ENCODE measurements around the gene KIF18B. TPM values are rescaled to one million over a fixed set of nuclear protein-coding genes. Genes with fewer than 3 reads are reported as not detected.

The KIF18B gene
- total and polyA plus RNA-seq, 2 donors from 2014 or later = 0.44 TPM; not detected in 1

DNA sequence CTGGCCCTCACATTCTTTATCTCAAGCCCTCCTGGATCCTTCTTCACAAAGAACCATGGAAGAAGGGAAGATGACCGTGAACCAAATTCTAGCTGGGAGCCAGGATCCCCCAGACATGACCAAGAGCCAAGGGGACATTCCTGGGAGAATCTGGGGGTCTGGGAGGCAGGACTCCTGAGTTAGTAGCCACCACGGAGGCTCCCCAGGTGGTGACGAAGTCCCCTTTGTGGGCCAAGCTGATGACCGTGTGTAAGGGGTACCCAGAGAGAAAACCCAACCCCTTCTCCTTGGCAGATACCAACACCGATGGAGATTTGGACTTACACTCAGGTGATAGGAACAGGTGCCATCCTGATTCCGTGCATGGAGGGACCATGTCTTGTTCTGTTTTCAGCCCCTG is 25.4 kb downstream of the KIF18B start:
- H3K4me3 ChIP-seq (ENCODE audit: low read length in 3 of 3) = no peak overlapping the region
- FAIRE-seq (no peak), DNase-seq (peak in 1 of 5 donors; percentile 28)
- intact Hi-C loops (cut with DNase I) = loop anchor here (10.0 kb wide), 1 partner anchor 193 kb away; no protein-coding TSS in a partner anchor
- no peak overlapping the region for H3K27ac ChIP-seq (ENCODE audit: low read depth in 2 of 2, low read length in 2 of 2)
- TF ChIP-seq, protein P1, sequence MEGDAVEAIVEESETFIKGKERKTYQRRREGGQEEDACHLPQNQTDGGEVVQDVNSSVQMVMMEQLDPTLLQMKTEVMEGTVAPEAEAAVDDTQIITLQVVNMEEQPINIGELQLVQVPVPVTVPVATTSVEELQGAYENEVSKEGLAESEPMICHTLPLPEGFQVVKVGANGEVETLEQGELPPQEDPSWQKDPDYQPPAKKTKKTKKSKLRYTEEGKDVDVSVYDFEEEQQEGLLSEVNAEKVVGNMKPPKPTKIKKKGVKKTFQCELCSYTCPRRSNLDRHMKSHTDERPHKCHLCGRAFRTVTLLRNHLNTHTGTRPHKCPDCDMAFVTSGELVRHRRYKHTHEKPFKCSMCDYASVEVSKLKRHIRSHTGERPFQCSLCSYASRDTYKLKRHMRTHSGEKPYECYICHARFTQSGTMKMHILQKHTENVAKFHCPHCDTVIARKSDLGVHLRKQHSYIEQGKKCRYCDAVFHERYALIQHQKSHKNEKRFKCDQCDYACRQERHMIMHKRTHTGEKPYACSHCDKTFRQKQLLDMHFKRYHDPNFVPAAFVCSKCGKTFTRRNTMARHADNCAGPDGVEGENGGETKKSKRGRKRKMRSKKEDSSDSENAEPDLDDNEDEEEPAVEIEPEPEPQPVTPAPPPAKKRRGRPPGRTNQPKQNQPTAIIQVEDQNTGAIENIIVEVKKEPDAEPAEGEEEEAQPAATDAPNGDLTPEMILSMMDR (IDR thresholded peaks at IDR 0.05; ENCODE audit: borderline replicate concordance, extremely low read depth, insufficient read depth) = no peak
- no peaks in the 10 kb centered on the region for H3K36me3 ChIP-seq (ENCODE audit: control insufficient read depth in 2 of 3, insufficient read depth in 3 of 3, low read length in 3 of 3)
- no peaks in the 10 kb centered on the region for H3K9me3 ChIP-seq (ENCODE audit: control insufficient read depth in 2 of 3, insufficient read depth in 1 of 3, low read length in 3 of 3)
- no peaks in the 10 kb centered on the region for H3K27me3 ChIP-seq (ENCODE audit: control insufficient read depth, insufficient read depth, low read length)
- no peaks in the 10 kb centered on the region for H3K4me1 ChIP-seq (ENCODE audit: control insufficient read depth in 2 of 3, insufficient read depth in 2 of 3, low read depth in 1 of 3, low read length in 3 of 3)
- no peak overlapping the region for H3K9ac ChIP-seq (ENCODE audit: low read length in 3 of 3)

DNA sequence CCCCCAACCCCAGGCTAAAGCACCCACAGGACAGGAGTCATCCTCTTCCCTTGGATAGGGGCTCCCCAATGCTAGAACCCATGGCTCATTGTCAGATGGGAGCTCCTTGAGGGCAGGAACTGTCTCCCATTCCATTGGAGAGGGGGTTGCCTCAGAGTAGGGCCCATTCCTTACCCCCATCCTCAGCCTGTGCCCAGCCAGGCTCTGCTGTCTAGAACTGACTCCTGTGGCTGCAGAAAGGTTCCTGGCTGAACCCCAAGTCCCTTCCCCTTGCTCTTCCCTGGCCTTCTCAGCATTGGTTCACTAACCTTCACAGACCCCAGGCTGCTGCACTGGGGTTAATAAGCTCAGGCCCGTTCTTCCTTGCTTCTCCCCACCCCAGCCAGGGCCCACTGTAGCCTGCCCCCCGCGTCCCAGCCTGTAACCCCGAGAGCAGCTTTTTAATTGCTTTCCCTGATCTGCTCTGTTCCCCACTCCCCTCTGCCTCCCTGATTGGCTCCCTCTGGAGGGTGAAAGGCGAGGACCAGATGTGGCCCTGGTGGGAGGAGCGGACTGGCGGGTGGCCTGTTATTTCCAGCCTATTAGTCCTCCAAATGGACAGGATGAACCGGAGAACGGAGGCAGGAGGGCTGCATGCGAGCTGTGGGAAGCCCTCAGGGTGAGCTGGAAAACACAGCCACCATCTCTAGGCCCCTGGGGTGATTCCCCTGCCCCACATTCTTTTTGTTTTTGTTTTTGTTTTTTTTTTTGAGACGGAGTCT is 26.3 kb downstream of the KIF18B start:
- DNase-seq = peak; percentile 21 to 64 (median 52)
- intact Hi-C loops (cut with DNase I) = loop anchor here (10.0 kb wide), 1 partner anchor 193 kb away; no protein-coding TSS in a partner anchor
- Histone ChIP-seq H3K9me3 (ENCODE audit: control insufficient read depth in 2 of 3, insufficient read depth in 1 of 3, low read length in 3 of 3) (no peaks in the 10 kb centered on the region), H3K36me3 (ENCODE audit: control insufficient read depth in 2 of 3, insufficient read depth in 3 of 3, low read length in 3 of 3) (no peaks in the 10 kb centered on the region), H3K27me3 (ENCODE audit: control insufficient read depth, insufficient read depth, low read length) (no peaks in the 10 kb centered on the region), H3K27ac (ENCODE audit: low read depth in 2 of 2, low read length in 2 of 2) (no peak overlapping the region), H3K9ac (ENCODE audit: low read length in 3 of 3) (no peak overlapping the region), H3K4me1 (ENCODE audit: control insufficient read depth in 2 of 3, insufficient read depth in 2 of 3, low read depth in 1 of 3, low read length in 3 of 3) (no peaks in the 10 kb centered on the region), H3K4me3 (ENCODE audit: low read length in 3 of 3) (no peak overlapping the region)
- no peak for FAIRE-seq
- TF ChIP-seq, protein P1 (IDR thresholded peaks at IDR 0.05; ENCODE audit: borderline replicate concordance, extremely low read depth, insufficient read depth) = no peak

DNA sequence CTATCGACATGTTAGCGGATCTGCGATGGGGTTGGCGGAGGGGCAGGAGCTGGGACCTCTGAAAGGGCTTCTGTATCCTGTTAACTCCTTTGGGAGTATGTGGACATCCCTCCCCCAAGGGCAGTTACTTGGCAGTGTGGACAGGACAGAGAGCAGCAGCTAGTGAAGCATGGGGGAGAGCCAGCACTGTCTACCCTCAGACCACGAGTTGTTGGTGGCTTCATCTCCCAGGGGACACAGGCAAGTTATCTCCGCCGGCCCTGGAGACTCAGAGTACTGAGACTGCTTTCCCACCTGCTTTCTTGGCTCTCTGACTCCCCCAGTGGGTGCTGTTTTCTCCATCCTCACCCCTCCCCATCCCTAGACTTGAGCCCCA is 27.0 kb downstream of the KIF18B start:
- H3K4me1 ChIP-seq (ENCODE audit: control insufficient read depth in 2 of 3, insufficient read depth in 2 of 3, low read depth in 1 of 3, low read length in 3 of 3) = no peaks in the 10 kb centered on the region
- FAIRE-seq = no peak
- H3K36me3 ChIP-seq (ENCODE audit: control insufficient read depth in 2 of 3, insufficient read depth in 3 of 3, low read length in 3 of 3) = no peaks in the 10 kb centered on the region
- intact Hi-C loops (cut with DNase I) = loop anchor here (10.0 kb wide), 1 partner anchor 194 kb away; no protein-coding TSS in a partner anchor
- no peak overlapping the region for H3K27ac ChIP-seq (ENCODE audit: low read depth in 2 of 2, low read length in 2 of 2)
- no peak overlapping the region for H3K4me3 ChIP-seq (ENCODE audit: low read length in 3 of 3)
- no peaks in the 10 kb centered on the region for H3K27me3 ChIP-seq (ENCODE audit: control insufficient read depth, insufficient read depth, low read length)
- no peaks in the 10 kb centered on the region for H3K9me3 ChIP-seq (ENCODE audit: control insufficient read depth in 2 of 3, insufficient read depth in 1 of 3, low read length in 3 of 3)
- DNase-seq = peak in 2 of 5 donors; percentile 30 to 36
- TF ChIP-seq, protein P1 (IDR thresholded peaks at IDR 0.05; ENCODE audit: borderline replicate concordance, extremely low read depth, insufficient read depth) = no peak
- no peak overlapping the region for H3K9ac ChIP-seq (ENCODE audit: low read length in 3 of 3)
